ENCODE results near the gene CCDC6. TPM values are rescaled to one million over a fixed set of nuclear protein-coding genes. Genes with fewer than 3 reads are reported as not detected.

The CCDC6 gene
- total RNA-seq, 2 experiments from 2014 or later: 9.5 to 25.4 TPM

DNA sequence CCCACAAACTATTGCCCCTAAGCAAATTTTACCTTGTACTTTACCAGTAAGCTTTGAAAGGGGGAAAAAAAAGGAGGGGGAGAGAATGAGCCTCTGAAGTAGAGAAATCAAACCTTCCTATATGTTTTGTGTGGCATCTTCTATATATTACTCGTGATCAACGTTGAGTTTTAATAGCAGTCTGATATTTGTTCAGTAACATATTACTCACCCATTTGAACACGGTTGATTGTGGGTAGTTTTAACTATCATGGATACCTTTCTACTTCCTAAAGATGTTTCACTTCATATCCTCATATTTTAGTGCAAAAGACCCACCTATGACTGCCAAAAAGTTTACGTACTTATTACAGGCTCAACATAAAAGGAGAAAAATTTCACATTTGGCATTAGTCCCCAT is 54.5 kb downstream of the CCDC6 start:
- H3K9me2 ChIP-seq (ENCODE audit: insufficient read depth, low read length): no peaks in the 10 kb centered on the region
- peaks cover 11% of the 10 kb centered on the region; the same call in 1 of the 2 replicates for H4K20me1 ChIP-seq (ENCODE audit: insufficient read depth, low read length)
- peaks cover 10% of the 10 kb centered on the region for H3K4me1 ChIP-seq (ENCODE audit: insufficient read depth, low read length, poor library complexity, severe bottlenecking)
- H3K4me2 ChIP-seq (ENCODE audit: low read length): no peak overlapping the region
- no peaks in the 10 kb centered on the region for H3K9me3 ChIP-seq (ENCODE audit: low read length)
- H3K4me3 ChIP-seq (ENCODE audit: low read depth, low read length, poor library complexity, severe bottlenecking): no peak overlapping the region
- POLR2A ChIA-PET: interaction anchor here (0.6 to 2.0 kb wide), 7 partner anchors 11 to 117 kb away, joined by 3 to 7 read pairs (median 4); no protein-coding TSS in a partner anchor
- no peak for DNase-seq (ENCODE audit: low spot score)
- no peak overlapping the region for H2AFZ ChIP-seq (ENCODE audit: low read length)
- H3K36me3 ChIP-seq (ENCODE audit: insufficient read depth, low read length): peaks cover 51% of the 10 kb centered on the region
- H3K27ac ChIP-seq (ENCODE audit: low read depth, low read length, poor library complexity, severe bottlenecking): no peak overlapping the region
- TF ChIP-seq EZH2phosphoT487 (IDR thresholded peaks at IDR 0.05; ENCODE audit: borderline replicate concordance, low read depth, low read length): no peak
- BruUV-seq (replicated peaks): no TSS peak
- CTCF ChIA-PET (ENCODE audit: unreplicated experiment): interaction anchor here (0.5 to 1.4 kb wide), 3 partner anchors 13 to 57 kb away, joined by 3 to 7 read pairs (median 4); no protein-coding TSS in a partner anchor
- H3K79me2 ChIP-seq (ENCODE audit: insufficient read depth, low read depth, low read length): peaks cover 7% of the 10 kb centered on the region; the same call in 1 of the 2 replicates
- intact Hi-C loops (cut with micrococcal nuclease; ENCODE audit: unreplicated experiment): no loop called here

- Histone ChIP-seq H3K79me2 (ENCODE audit: insufficient read depth, low read depth, low read length) (no peaks in the 10 kb centered on the region), H3K4me1 (ENCODE audit: insufficient read depth, low read length, poor library complexity, severe bottlenecking) (peaks cover 6% of the 10 kb centered on the region), H4K20me1 (ENCODE audit: insufficient read depth, low read length) (peaks cover 11% of the 10 kb centered on the region; the same call in 1 of the 2 replicates), H3K9me3 (ENCODE audit: low read length) (no peaks in the 10 kb centered on the region), H3K9me2 (ENCODE audit: insufficient read depth, low read length) (no peaks in the 10 kb centered on the region), H3K4me3 (ENCODE audit: low read depth, low read length, poor library complexity, severe bottlenecking) (no peak overlapping the region), H2AFZ (ENCODE audit: low read length) (no peak overlapping the region), H3K27ac (ENCODE audit: low read depth, low read length, poor library complexity, severe bottlenecking) (no peak overlapping the region), H3K4me2 (ENCODE audit: low read length) (no peak overlapping the region), H3K36me3 (ENCODE audit: insufficient read depth, low read length) (peaks cover 60% of the 10 kb centered on the region)
- no peak for TF ChIP-seq CTCF (conservative IDR thresholded peaks at IDR 0.05; ENCODE audit: low read length)
- TF ChIP-seq EZH2phosphoT487 (IDR thresholded peaks at IDR 0.05; ENCODE audit: borderline replicate concordance, low read depth, low read length): no peak
- DNase-seq (ENCODE audit: low spot score): no peak
- BruUV-seq (replicated peaks): no TSS peak
- intact Hi-C loops (cut with micrococcal nuclease; ENCODE audit: unreplicated experiment): no loop called here
- ChIA-PET POLR2A (interaction anchor here (0.9 to 1.0 kb wide), 3 partner anchors 13 to 16 kb away, joined by 3 to 6 read pairs (median 4); no protein-coding TSS in a partner anchor), CTCF (ENCODE audit: unreplicated experiment) (no interaction called here)
These were observed 58.5 kb downstream of the CCDC6 start for GRCh38 chr10:59847888-59848287.

DNA sequence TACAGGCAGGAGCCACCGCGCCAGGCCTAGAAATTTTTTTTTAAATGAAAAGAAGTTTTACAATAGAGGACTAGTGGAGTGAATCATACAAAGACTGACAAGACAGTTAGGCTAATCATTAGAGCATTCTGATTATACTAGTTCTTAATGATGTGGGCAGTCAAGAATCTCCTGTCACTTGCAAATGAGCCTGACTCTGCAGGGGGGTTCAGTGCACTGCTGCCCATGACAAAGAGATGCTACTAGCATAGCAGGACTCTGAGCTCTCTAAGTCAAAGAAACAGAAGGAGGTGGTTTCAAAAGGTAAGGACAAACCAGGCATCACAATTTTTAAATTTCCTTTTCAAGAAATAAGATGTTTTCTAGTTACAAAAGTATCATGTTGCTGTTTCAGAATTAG is 59.0 kb downstream of the CCDC6 start:
- peaks cover under 1% of the 10 kb centered on the region for H3K4me1 ChIP-seq (ENCODE audit: insufficient read depth, low read length, poor library complexity, severe bottlenecking)
- ChIA-PET POLR2A (interaction anchor here (0.6 kb wide), 1 partner anchor 24 kb away, joined by 5 read pairs; no protein-coding TSS in a partner anchor), CTCF (ENCODE audit: unreplicated experiment) (no interaction called here)
- intact Hi-C loops (cut with micrococcal nuclease; ENCODE audit: unreplicated experiment): no loop called here
- no peaks in the 10 kb centered on the region for H3K9me3 ChIP-seq (ENCODE audit: low read length)
- TF ChIP-seq EZH2phosphoT487 (IDR thresholded peaks at IDR 0.05; ENCODE audit: borderline replicate concordance, low read depth, low read length) (no peak), CTCF (conservative IDR thresholded peaks at IDR 0.05; ENCODE audit: low read length) (no peak)
- no peak overlapping the region for H3K27ac ChIP-seq (ENCODE audit: low read depth, low read length, poor library complexity, severe bottlenecking)
- H3K4me3 ChIP-seq (ENCODE audit: low read depth, low read length, poor library complexity, severe bottlenecking): no peak overlapping the region
- no peaks in the 10 kb centered on the region for H3K9me2 ChIP-seq (ENCODE audit: insufficient read depth, low read length)
- DNase-seq (ENCODE audit: low spot score): no peak
- BruUV-seq (replicated peaks): no TSS peak
- peaks cover 5% of the 10 kb centered on the region; the same call in 1 of the 2 replicates for H4K20me1 ChIP-seq (ENCODE audit: insufficient read depth, low read length)
- no peak overlapping the region for H2AFZ ChIP-seq (ENCODE audit: low read length)
- peaks cover 58% of the 10 kb centered on the region for H3K36me3 ChIP-seq (ENCODE audit: insufficient read depth, low read length)
- no peaks in the 10 kb centered on the region for H3K79me2 ChIP-seq (ENCODE audit: insufficient read depth, low read depth, low read length)
- no peak overlapping the region for H3K4me2 ChIP-seq (ENCODE audit: low read length)

Data from OCI-LY7 (cell line).